WTC11 (cell line): ENCODE results near the gene MAP7D1. TPM values are rescaled to one million over a fixed set of nuclear protein-coding genes. Genes with fewer than 3 reads are reported as not detected.

Experiments used
- ATAC-seq: fragments of 200-7000 bp; cut with Tn5 transposase; 2 replicates; pipeline ENCODE4 v1.10.0; 2021; ENCODE audit warnings: mild to moderate bottlenecking, moderate library complexity
- CTCF ChIA-PET: fragments of 300-600 bp; sonication (Branson Sonifier 250); formaldehyde crosslinking; loops from one replicate; lab custom pipeline; 2021; ENCODE audit warnings: antibody characterized with exemption; lab: Charles Lee
- POLR2A ChIA-PET: fragments of 350-600 bp; sonication (Branson Sonifier 250); formaldehyde crosslinking; loops from one replicate; lab custom pipeline; 2021; ENCODE audit warnings: antibody characterized with exemption; lab: Charles Lee
- DNase-seq: peaks from one replicate; pipeline ENCODE4 v3.0.0; 2021; ENCODE audit warnings: low spot score
- H3K27ac Mint-ChIP-seq: 2 replicates; pipeline ENCODE4 v1.8.0; 2021; ENCODE audit warnings: mixed read lengths
- H3K27me3 Mint-ChIP-seq: 2 replicates; pipeline ENCODE4 v1.8.0; 2021; ENCODE audit warnings: low read depth, mild to moderate bottlenecking, moderate library complexity, mixed read lengths
- H3K36me3 Mint-ChIP-seq: 2 replicates; pipeline ENCODE4 v1.8.0; 2021; ENCODE audit warnings: mixed read lengths
- H3K4me1 Mint-ChIP-seq: 2 replicates; pipeline ENCODE4 v1.8.0; 2022; ENCODE audit warnings: mixed read lengths
- H3K4me3 Mint-ChIP-seq: 2 replicates; pipeline ENCODE4 v1.8.0; 2021; ENCODE audit warnings: mild to moderate bottlenecking, moderate library complexity, mixed read lengths
- H3K9me3 Mint-ChIP-seq: 2 replicates; pipeline ENCODE4 v1.8.0; 2021; ENCODE audit warnings: mixed read lengths
- ATF2 ChIP-seq: sonication (generic); formaldehyde crosslinking; IDR thresholded peaks from 2 replicates; pipeline ENCODE4 v1.8.1; 2022; ENCODE audit warnings: low read depth, missing genetic modification reagents, borderline replicate concordance
- CREB1 ChIP-seq: sonication (generic); formaldehyde crosslinking; IDR thresholded peaks from 2 replicates; pipeline ENCODE4 v1.8.0; 2023; ENCODE audit warnings: mild to moderate bottlenecking, missing genetic modification reagents
- CTCF ChIP-seq: fragments of 200-600 bp; IDR thresholded peaks from 2 replicates; pipeline ENCODE4 v1.8.0; 2022; ENCODE audit warnings: antibody characterized with exemption
- E2F1 ChIP-seq: sonication (generic); formaldehyde crosslinking; IDR thresholded peaks from 2 replicates; pipeline ENCODE4 v1.8.0; 2022; ENCODE audit warnings: mild to moderate bottlenecking, missing genetic modification reagents
- FOXP1 ChIP-seq: sonication (generic); formaldehyde crosslinking; IDR thresholded peaks from 2 replicates; pipeline ENCODE4 v1.8.0; 2022; ENCODE audit warnings: missing genetic modification reagents, mild to moderate bottlenecking, moderate library complexity, borderline replicate concordance
- GRHL2 ChIP-seq: fragments of 250-450 bp; sonication (Bioruptor Pico); IDR thresholded peaks from 2 replicates; pipeline ENCODE4 v1.8.0; 2022; ENCODE audit warnings: mild to moderate bottlenecking, moderate library complexity; ENCODE audit not compliant: insufficient replicate concordance, severe bottlenecking
- MAX ChIP-seq: sonication (generic); formaldehyde crosslinking; IDR thresholded peaks from 2 replicates; pipeline ENCODE4 v1.8.0; 2022; ENCODE audit warnings: mild to moderate bottlenecking, missing genetic modification reagents
- NR1H2 ChIP-seq: sonication (generic); formaldehyde crosslinking; IDR thresholded peaks from 2 replicates; pipeline ENCODE4 v1.9.0; 2021; ENCODE audit warnings: mild to moderate bottlenecking, moderate library complexity, missing genetic modification reagents
- OVOL2 ChIP-seq: fragments of 250-450 bp; sonication (Bioruptor Pico); IDR thresholded peaks from 2 replicates; pipeline ENCODE4 v1.9.0; 2021; ENCODE audit warnings: mild to moderate bottlenecking, borderline replicate concordance
- PRRX2 ChIP-seq: fragments of 250-450 bp; sonication (Bioruptor Pico); IDR thresholded peaks from 2 replicates; pipeline ENCODE4 v1.8.0; 2021; ENCODE audit warnings: mild to moderate bottlenecking
- TCF7 ChIP-seq: sonication (generic); formaldehyde crosslinking; IDR thresholded peaks from 2 replicates; pipeline ENCODE4 v1.8.0; 2022; ENCODE audit warnings: mild to moderate bottlenecking, low read depth, missing genetic modification reagents, moderate library complexity
- USF2 ChIP-seq: sonication (generic); formaldehyde crosslinking; IDR thresholded peaks from 2 replicates; pipeline ENCODE4 v1.8.1; 2023; ENCODE audit warnings: mild to moderate bottlenecking, missing genetic modification reagents, moderate library complexity
- ZNF263 ChIP-seq: sonication (generic); formaldehyde crosslinking; IDR thresholded peaks from 2 replicates; pipeline ENCODE4 v1.8.1; 2022; ENCODE audit warnings: low read depth, mild to moderate bottlenecking, moderate library complexity, missing genetic modification reagents
- total RNA-seq: library from RNA; stranded (reverse); gene quantifications from 3 replicates; pipeline ENCODE4 v1.2.3, GENCODE V29; 2021
- TF ChIP-seq, protein P1 (sequence below): fragments of 250-450 bp; sonication (Bioruptor Pico); IDR thresholded peaks from 2 replicates; pipeline ENCODE4 v1.8.0; 2021; ENCODE audit warnings: mild to moderate bottlenecking
- TF ChIP-seq, protein P2 (sequence below): fragments of 250-450 bp; sonication (Bioruptor Pico); IDR thresholded peaks from 2 replicates; pipeline ENCODE4 v1.9.0; 2021; ENCODE audit warnings: moderate library complexity, mild to moderate bottlenecking, inconsistent platforms, borderline replicate concordance
- TF ChIP-seq, protein P3 (sequence below): fragments of 250-450 bp; sonication (Bioruptor Pico); IDR thresholded peaks from 2 replicates; pipeline ENCODE4 v2.1.2; 2022; ENCODE audit warnings: mild to moderate bottlenecking, moderate library complexity
- TF ChIP-seq, protein P4 (sequence below): sonication (generic); formaldehyde crosslinking; IDR thresholded peaks from 2 replicates; pipeline ENCODE4 v1.8.0; 2023; ENCODE audit warnings: mild to moderate bottlenecking, missing genetic modification reagents
- TF ChIP-seq, protein P5 (sequence below): fragments of 250-450 bp; sonication (Bioruptor Pico); IDR thresholded peaks from 2 replicates; pipeline ENCODE4 v1.9.0; 2021; ENCODE audit warnings: mild to moderate bottlenecking
- TF ChIP-seq, protein P6 (sequence below): sonication (generic); formaldehyde crosslinking; IDR thresholded peaks from 2 replicates; pipeline ENCODE4 v1.8.0; 2022; ENCODE audit warnings: mild to moderate bottlenecking, missing genetic modification reagents

Gene MAP7D1
- total RNA-seq, 1 experiment from 2014 or later, result 88.7 TPM

GRCh38 chr1:36133484-36133883, 22.5 kb upstream of the MAP7D1 start:
- CTCF ChIA-PET, result interaction anchor here (1.2 to 5.5 kb wide), 17 partner anchors 12 to 209 kb away, joined by 3 to 142 read pairs (median 11); partner anchors contain the start of genes TEKT2, THRAP3 and TRAPPC3
- Mint-ChIP-seq H3K27me3 (no peaks in the 10 kb centered on the region), H3K9me3 (no peaks in the 10 kb centered on the region), H3K4me3 (no peak overlapping the region), H3K4me1 (peaks cover 6% of the 10 kb centered on the region), H3K36me3 (peaks cover 10% of the 10 kb centered on the region; the same call in 1 of the 2 replicates), H3K27ac (no peak overlapping the region)
- DNase-seq (no peak), ATAC-seq (no peak)
- POLR2A ChIA-PET, result interaction anchor here (0.5 kb wide), 1 partner anchor 51 kb away, joined by 3 read pairs; no protein-coding TSS in a partner anchor
- TF ChIP-seq, protein P1, sequence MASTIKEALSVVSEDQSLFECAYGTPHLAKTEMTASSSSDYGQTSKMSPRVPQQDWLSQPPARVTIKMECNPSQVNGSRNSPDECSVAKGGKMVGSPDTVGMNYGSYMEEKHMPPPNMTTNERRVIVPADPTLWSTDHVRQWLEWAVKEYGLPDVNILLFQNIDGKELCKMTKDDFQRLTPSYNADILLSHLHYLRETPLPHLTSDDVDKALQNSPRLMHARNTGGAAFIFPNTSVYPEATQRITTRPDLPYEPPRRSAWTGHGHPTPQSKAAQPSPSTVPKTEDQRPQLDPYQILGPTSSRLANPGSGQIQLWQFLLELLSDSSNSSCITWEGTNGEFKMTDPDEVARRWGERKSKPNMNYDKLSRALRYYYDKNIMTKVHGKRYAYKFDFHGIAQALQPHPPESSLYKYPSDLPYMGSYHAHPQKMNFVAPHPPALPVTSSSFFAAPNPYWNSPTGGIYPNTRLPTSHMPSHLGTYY, result no peak
- no peak for TF ChIP-seq TCF7 (CRISPR knock-in tag)
- TF ChIP-seq, protein P2, sequence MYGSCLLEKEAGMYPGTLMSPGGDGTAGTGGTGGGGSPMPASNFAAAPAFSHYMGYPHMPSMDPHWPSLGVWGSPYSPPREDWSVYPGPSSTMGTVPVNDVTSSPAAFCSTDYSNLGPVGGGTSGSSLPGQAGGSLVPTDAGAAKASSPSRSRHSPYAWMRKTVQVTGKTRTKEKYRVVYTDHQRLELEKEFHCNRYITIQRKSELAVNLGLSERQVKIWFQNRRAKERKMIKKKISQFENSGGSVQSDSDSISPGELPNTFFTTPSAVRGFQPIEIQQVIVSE (CRISPR knock-in tag), result no peak
- no peak for TF ChIP-seq PRRX2 (CRISPR knock-in tag)
- TF ChIP-seq, protein P3, sequence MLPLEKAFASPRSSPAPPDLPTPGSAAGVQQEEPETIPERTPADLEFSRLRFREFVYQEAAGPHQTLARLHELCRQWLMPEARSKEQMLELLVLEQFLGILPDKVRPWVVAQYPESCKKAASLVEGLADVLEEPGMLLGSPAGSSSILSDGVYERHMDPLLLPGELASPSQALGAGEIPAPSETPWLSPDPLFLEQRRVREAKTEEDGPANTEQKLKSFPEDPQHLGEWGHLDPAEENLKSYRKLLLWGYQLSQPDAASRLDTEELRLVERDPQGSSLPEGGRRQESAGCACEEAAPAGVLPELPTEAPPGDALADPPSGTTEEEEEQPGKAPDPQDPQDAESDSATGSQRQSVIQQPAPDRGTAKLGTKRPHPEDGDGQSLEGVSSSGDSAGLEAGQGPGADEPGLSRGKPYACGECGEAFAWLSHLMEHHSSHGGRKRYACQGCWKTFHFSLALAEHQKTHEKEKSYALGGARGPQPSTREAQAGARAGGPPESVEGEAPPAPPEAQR (CRISPR knock-in tag), result no peak
- TF ChIP-seq ATF2 (CRISPR knock-in tag), result no peak
- no peak for TF ChIP-seq OVOL2 (CRISPR knock-in tag)
- TF ChIP-seq, protein P4, sequence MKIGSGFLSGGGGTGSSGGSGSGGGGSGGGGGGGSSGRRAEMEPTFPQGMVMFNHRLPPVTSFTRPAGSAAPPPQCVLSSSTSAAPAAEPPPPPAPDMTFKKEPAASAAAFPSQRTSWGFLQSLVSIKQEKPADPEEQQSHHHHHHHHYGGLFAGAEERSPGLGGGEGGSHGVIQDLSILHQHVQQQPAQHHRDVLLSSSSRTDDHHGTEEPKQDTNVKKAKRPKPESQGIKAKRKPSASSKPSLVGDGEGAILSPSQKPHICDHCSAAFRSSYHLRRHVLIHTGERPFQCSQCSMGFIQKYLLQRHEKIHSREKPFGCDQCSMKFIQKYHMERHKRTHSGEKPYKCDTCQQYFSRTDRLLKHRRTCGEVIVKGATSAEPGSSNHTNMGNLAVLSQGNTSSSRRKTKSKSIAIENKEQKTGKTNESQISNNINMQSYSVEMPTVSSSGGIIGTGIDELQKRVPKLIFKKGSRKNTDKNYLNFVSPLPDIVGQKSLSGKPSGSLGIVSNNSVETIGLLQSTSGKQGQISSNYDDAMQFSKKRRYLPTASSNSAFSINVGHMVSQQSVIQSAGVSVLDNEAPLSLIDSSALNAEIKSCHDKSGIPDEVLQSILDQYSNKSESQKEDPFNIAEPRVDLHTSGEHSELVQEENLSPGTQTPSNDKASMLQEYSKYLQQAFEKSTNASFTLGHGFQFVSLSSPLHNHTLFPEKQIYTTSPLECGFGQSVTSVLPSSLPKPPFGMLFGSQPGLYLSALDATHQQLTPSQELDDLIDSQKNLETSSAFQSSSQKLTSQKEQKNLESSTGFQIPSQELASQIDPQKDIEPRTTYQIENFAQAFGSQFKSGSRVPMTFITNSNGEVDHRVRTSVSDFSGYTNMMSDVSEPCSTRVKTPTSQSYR (CRISPR knock-in tag), result no peak
- no peak for TF ChIP-seq CREB1
- no peak for TF ChIP-seq ZNF263
- TF ChIP-seq MAX (CRISPR knock-in tag), result no peak
- TF ChIP-seq CTCF, result no peak
- no peak for TF ChIP-seq E2F1
- TF ChIP-seq FOXP1, result no peak
- no peak for TF ChIP-seq NR1H2 (CRISPR knock-in tag)
- no peak for TF ChIP-seq GRHL2 (CRISPR knock-in tag)
- TF ChIP-seq USF2 (CRISPR knock-in tag), result no peak
- TF ChIP-seq, protein P5, sequence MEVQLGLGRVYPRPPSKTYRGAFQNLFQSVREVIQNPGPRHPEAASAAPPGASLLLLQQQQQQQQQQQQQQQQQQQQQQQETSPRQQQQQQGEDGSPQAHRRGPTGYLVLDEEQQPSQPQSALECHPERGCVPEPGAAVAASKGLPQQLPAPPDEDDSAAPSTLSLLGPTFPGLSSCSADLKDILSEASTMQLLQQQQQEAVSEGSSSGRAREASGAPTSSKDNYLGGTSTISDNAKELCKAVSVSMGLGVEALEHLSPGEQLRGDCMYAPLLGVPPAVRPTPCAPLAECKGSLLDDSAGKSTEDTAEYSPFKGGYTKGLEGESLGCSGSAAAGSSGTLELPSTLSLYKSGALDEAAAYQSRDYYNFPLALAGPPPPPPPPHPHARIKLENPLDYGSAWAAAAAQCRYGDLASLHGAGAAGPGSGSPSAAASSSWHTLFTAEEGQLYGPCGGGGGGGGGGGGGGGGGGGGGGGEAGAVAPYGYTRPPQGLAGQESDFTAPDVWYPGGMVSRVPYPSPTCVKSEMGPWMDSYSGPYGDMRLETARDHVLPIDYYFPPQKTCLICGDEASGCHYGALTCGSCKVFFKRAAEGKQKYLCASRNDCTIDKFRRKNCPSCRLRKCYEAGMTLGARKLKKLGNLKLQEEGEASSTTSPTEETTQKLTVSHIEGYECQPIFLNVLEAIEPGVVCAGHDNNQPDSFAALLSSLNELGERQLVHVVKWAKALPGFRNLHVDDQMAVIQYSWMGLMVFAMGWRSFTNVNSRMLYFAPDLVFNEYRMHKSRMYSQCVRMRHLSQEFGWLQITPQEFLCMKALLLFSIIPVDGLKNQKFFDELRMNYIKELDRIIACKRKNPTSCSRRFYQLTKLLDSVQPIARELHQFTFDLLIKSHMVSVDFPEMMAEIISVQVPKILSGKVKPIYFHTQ (CRISPR knock-in tag), result no peak
- TF ChIP-seq, protein P6, sequence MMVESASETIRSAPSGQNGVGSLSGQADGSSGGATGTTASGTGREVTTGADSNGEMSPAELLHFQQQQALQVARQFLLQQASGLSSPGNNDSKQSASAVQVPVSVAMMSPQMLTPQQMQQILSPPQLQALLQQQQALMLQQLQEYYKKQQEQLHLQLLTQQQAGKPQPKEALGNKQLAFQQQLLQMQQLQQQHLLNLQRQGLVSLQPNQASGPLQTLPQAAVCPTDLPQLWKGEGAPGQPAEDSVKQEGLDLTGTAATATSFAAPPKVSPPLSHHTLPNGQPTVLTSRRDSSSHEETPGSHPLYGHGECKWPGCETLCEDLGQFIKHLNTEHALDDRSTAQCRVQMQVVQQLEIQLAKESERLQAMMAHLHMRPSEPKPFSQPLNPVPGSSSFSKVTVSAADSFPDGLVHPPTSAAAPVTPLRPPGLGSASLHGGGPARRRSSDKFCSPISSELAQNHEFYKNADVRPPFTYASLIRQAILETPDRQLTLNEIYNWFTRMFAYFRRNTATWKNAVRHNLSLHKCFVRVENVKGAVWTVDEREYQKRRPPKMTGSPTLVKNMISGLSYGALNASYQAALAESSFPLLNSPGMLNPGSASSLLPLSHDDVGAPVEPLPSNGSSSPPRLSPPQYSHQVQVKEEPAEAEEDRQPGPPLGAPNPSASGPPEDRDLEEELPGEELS (CRISPR knock-in tag), result no peak
